NCI-H1417 (cell line): ENCODE results near the gene COL18A1.
"Not testable (repeated sequence)": the region's sequence is repeated elsewhere in the genome, so short reads cannot be mapped to it uniquely, and the experiment has no call there.

Source experiments
- DNase-seq, 3 experiments: peaks; one replicate each; lab custom pipeline; 2025; lab: John Stamatoyannopoulos, UW

Gene COL18A1

DNA sequence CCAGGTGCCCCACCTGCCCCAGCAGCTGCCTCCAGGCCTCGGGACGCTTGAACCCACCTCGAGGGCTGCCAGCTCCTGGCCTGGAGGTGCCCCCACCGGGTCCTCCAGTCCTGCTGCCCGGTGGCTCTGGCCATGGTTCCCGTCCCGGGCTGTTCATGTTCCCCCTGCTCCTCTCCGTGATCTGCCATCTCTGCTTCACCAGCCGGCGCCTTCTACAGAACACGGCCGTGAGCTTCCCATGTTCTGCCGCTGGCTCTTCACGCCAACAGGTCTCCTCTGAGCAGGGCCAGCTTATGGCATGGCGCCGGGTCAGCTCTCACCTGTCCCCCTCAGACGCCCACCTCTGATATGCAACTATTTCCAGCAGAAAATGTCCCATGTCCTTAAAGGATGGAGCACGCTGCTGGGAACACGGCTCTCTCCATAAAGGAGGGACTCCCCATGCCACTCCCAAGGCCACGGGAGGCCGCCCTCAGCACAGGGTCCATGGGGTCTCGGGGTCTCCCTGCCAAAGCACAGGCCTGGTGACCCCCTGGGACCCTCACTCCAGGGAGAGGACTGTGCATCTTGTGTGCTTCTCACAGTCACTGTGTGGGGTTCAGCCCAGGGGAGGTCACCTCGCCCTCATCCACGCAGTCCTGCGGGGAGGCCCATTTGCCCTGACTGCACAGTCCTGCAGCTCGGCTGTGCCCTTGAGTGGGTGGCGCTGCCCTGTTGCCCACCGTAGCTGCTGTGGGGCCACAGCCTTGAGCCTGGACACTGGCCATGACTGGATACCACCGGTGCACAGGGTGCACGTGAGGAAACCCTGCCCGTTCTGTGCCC, 36.7 kb downstream of the COL18A1 start:
- DNase-seq, result no peak

DNA sequence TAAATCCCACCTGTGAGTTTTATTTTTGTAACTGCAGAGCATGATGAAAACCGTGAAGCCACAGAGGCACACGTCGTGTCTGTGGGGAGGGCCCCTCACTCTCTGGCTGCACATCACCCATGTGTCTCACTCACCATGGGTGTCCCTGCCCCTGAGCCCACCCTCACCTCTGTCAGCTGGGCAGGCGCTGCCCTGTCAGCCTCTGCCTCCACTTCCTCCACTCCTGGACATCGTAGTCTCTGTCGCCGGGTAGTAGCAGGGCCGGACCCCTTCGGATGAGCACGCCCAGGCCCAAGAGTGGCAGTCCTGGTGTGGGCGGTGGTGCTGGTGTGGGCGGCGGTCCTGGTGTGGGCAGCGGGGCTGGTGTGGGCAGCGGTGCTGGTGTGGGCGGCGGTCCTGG, 37.3 kb downstream of the COL18A1 start:
- DNase-seq, result no peak

DNA sequence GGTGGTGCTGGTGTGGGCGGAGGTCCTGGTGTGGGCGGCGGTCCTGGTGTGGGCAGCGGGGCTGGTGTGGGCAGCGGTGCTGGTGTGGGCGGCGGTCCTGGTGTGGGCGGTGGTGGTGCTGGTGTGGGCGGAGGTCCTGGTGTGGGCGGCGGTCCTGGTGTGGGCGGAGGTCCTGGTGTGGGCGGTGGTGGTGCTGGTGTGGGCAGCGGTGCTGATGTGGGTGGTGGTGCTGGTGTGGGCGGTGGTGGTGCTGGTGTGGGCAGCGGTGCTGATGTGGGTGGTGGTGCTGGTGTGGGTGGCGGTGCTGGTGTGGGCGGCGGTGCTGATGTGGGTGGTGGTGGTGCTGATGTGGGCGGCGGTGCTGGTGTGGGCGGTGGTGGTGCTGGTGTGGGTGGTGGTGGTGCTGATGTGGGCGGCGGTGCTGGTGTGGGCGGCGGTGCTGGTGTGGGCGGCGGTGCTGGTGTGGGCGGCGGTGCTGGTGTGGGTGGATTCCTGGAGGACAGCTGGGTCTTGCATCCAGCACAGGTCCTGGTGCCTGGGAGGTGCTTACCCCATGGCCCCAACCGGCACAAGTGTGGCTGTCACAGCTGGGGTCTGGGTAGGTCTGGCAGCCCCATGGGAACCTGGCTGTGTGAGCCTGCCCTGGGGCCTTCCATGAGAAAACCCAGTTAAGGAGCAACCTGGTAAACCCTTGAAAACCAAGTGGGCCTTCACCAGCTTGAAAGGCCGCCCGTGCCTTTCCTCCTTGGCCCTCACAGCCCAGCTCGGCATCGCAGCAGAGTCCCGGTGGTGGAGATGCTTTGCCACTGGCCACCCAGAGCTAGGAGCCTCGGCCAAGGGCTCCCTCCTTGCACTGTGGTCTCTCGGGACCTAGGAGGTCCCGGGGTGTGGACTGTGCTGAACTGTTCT, 38.0 kb downstream of the COL18A1 start:
- DNase-seq, result not testable (repeated sequence)

DNA sequence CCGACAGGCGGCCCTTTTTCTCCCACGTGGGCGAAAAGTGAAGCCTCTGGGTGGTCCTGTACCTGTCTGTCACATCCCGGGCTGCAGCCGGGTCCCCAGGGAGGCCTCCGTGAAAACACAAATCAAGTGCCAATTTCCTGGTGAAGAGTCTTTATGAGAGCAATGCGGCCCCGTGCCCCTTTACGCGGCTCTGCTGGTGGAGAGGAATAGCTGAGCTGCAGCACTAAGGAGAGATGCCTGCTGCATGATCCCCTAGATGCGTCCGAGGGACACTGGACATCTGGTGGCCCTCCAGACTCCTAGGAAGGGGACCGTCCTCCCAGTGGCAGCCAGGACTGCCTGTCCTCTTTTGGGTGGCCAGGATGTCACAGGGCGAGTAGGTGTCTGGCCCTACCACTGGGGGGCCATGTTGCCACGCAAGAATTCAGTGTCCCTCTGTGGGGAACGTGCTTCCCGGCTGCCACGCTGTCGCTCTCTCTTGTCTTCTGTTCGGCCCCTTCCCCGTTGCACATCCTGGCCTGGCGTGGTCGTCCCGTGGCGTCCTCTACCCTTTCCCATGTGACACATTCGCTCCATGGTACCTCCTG, 38.7 kb downstream of the COL18A1 start:
- DNase-seq, result peak in 2 of 3 experiments; percentile 14 to 57

DNA sequence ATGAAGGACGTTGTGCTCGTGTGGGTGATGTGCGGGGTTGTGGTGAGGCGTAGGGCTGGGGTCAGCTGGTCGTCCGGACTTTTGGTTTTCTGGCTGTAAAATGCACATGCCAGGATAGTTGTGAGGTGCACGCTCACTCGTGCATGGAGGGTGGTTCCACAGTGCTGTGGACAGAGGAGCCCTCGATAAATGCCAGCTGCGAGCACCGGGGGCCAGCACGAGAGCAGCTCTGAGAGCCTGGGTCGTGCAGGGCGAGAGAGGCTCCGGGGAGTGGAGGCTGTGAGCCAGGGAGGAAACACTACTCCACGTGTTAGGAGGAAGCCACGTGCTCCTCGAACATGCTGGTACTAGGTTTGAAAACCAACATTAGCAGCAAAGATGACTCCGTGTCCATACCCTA, 39.4 kb downstream of the COL18A1 start:
- no peak for DNase-seq

DNA sequence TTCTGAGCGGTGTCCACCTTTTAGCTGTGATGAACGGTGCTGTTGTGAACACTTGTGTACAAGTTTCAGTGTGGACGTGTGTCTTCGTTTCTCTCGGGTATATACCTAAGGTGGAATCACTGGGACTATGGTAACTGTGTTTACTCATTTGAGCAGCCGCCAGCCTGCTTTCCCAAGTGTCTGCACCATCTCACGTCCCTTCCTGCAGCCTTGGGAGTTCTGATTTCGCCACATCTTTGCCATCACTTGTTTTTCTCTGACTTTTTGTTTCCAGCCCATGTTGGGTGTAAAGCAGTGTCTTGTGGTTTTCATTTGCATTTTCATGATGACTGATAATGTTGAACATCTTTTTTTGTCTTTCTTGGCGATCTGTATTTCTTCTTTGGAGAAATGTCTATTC, 40.4 kb downstream of the COL18A1 start:
- DNase-seq, result no peak

DNA sequence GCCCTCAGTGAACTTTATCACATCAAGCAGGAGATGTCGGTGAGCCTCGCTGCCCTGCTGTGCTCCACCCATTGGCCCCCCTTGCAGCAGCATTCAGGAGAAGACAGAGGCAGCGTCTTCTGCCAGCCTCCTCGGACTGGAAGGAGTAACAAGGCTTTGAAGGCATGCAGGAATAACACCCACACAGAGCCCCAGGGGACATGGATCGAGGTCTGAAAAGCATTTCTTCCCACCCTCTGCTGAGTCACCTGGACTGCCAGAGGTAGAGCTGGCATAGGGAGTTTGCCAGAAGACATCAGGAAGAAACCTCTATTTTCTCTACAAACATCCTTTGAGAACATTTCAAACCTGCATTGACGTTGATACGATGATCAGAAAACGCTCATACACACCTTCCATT, 42.9 kb downstream of the COL18A1 start:
- no peak for DNase-seq

DNA sequence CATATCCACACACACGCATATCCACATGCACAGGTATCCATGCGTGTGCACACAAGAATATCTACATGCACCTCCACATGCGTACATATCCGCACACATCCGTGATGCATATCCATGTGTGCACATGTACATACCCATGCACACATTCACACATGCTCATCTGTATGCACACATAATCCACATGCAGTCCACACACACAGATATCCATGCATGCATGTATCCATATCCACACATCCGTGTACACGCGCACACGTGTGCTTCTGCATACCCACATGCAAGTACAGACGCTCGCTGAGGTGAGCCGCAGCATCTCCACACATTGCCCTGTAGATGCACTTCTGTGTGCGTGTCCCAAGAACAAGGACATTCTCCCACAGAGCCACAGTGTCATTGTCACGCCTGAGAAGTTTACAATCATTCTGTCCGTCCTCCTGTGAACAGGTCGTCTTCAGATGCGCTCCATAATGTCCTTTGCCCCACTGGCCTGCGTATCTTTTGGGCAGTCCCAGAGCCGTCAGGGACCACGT, 43.4 kb downstream of the COL18A1 start:
- DNase-seq, result no peak

DNA sequence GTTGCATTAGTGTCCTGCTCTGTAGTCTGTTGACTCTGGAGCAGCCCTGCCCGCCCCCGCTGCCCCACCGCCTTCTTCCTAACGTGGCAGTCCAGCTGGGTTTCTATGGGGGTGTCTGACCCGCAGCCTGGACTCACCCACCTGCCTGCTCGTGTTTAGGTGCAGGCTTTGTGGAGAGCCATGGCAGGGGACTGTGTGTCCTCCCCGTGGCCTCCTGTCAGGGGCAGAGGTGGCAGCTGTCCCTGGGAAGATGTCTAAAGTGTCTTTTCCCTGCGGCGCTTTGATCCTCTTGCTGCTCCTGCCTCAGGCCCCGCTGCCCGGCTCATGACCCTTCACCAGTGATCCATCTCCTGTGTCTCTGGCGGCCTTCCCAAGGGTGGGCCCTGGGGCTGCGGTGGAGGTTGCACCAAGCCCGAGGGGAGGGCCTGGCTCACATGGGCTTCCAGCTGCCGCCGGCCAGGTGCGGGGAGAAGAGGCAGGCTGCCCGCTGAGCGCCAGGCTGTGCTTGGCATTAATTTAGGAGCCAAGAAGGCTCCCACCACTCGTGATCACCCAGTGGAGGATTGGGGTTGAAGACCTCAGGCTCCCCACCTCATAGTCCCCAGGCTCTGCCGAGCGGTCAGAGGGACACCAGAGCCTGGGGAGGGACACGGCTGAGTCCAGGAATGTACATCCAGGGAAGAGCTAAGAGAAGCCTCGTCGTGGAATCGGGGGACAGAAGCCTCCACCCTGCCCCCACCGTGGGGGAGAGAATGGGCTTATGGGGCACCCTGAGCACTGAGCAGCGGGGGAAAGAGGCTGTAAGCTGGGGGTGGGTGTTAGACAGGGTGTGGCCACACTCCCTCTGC, 44.1 kb downstream of the COL18A1 start:
- DNase-seq, result peak in 2 of 3 experiments; percentile 33 to 72

DNA sequence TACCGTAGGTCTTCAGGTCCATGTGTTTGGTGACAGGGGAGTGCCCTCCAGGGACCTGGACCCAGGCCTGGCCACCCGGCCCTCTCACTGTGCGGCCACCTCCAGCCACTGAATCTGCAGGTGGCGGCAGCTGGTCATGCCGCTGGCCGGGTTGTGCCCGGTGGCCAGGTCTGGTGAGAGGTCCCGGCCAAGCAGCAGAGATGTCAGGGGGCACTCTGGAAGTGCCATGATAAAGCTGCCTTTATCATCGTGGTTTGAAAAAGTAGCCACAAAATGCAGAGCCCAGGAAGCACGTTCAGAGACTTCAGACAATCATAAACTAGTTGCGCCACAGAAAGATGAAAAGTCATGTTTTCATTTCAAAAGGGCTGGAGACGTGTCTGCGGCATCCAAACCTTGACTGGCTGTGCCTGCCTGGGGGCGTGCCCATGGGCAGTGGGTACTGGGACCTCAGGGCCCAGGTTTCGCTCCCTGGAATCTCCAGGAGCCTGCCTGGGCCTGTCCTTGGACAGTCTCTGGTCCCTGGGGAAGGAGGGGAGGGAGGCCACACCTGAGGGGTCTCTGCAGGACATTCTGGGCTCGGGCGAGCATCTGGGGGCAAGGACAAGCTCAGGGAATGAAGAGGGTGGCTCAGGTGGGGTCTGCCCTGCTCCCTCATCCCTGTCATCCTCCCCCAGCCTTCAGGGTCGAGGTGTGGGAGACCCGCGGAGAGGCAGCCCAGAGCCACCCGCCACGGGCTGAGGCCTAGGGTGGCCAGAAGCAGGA, 44.9 kb downstream of the COL18A1 start:
- DNase-seq, result no peak

DNA sequence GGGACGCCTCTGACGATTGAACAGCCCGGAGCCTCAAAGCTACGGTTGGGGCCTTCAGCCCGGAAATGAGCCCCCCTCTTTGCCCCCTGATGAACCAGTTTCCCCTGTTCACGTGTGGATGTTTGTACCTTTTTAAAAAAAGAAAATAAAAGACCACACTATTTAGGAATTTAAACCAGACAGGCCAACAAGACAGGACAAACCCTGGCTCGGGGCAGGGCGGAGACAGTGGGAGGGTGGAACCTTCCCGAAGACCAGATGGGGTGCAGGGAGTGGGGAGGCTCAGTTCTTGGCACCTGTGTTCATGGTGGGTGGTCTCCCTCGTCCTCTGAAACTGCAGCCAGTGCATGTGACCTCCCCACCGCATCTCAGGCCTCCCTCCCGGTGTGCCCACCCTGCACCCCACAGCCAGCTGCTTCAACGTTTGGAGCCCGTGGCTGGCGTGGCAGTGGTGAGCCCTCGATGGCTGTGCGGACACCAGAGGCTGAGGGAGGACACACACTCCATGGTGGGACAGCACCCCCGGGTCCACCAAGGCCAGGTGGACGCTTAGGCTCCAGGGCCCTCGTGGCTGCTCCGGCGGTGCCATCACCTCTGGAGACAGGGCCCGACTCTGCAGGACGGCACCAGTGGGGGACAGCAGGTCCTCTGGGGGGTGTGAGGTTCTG, 45.6 kb downstream of the COL18A1 start:
- DNase-seq, result no peak

DNA sequence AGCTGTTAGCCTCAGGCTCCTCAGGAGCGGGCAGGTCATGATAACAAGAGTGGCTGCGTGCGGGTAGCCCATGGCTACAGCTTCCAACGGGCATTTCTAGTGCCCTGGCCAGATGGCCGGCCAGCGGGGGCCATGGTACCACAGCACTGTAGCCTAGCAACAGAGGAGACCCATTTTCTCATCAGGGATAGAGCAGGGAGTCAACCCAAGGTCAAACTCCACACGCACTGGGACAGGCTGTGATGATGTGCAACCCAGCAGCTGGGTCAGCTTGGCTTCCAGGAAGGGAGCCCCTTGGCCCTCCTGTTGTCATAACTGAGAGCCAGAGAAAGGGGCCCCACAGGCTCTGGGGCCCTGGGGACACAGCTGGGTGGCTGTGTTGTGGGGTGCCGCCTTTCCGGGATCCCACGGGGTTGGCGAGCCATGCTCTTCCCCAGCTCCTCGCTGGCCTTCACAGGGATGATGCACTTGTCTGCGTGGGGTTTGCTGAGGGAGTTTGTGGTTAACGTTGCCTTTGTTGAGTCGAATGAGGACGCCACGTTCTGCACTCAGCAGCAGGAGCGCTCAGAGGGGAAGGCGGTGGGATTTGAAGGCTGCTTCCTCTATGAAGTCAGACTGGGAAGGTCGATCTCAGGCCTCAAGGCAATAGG, 46.3 kb downstream of the COL18A1 start:
- DNase-seq, result peak in 2 of 3 experiments; percentile 18 to 47

DNA sequence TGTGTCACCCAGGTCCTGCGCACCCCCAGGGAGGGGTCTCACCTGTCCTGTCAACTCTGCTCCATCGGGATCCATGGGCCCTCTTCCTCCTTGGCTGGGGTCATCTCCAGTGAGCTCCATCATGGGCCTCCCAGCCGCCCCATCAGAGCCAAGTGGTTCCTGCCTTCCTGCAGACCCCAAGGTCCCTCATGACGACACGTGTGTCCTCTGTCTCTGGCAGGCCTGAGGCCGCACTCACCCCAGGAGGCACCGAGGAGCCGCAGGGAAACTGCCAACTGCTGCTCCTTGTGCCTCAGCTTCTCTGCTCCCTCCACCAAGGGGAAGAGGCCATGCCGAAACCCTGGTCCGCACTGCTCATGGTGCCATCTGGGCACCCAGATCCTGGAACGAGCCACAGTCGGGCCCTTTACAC, 46.8 kb downstream of the COL18A1 start:
- no peak for DNase-seq

DNA sequence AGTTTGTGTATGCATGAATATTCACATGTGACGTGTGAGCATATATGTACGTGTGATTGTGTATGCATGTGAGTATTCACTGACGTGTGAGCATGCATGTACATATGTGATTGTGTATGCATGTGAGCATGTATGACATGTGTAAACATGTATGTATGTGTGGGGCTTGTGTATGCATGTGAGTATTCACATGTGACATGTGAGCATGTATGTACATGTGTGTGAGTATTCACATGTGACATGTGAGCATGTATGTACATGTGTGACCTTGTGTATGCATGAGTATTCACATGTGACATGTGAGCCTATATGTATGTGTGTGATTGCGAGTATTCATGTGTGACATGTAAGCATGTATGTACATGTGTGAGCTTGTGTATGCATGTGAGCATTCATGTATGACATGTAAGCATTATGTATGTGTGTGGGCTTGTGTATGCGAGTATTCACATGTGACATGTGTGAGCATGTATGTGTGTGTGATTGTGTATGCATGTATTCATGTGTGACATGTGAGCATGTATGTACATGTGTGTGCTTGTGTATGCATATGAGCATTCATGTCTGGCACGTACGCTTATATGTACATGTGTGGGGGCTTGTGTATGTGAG, 47.8 kb downstream of the COL18A1 start:
- no peak for DNase-seq

DNA sequence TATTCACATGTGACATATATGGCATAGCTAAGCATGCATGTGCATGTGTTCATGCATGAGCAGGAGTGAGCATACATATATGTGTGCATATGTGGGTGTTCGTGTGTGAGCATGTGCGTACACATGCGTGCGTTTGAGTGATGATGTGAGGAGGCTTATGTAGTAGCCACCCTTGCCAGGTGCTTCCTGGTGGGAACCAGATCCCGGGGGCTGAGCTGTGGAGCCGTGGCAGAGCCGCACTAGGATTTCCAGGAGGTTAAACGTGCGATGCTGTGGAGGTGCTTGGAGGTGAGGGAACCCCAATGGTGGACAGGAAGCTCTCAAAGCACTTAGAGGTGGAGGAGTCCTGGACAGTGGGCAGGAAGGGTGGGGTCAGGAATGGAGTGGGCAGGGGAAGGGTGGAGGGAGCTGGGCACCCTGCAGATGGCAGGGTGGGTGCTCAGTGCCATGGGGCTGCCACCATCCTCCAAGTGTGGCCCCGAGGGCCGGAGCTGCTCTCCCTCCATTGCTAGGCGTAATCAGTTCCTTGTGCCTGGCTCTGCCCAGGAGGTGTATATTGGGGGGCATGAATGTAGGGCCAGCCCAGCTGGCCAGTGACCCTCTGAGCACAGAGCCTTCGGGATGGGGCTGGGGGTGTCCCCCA, 48.5 kb downstream of the COL18A1 start:
- no peak for DNase-seq

DNA sequence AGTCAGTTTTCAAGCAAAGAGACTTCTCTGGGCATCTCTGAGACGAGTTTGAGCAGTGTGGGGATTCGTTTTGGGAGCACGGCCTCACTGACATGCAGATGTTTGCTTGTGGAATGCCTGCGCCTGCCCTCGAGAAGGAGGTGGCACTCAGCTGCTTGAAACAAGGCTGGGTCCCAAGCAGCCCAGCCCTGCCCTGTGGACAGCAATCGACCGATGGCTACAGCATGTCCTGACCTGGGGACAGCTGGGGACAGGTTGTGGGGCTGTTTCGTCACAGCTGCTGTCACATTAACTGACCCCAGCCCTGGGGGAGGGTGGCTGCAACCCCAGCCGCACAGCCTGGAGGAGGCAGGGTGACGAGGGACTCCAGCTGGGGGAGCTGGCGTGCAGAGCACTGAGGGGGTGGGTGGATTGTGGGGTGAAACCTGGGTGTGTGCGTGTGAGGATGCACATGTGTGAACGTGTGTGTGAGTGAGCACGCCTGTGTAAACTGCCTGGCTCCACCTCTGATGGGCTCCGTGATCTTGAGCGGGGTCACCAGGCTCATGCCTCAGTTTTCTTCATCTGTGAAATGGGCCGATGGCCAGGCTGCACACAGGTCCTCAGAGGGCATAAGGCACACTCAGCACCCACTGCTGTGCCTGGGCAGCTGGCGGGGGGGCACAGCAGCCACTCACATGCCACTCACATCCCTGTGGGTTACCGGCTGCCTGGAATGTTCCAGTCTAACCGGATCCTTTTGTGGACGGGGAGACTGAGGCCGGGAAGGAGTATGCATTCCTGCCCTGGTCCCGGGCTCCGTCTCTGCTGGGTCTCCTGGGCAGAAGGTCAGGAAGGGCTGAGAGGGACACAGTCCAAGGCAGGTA, 49.3 kb downstream of the COL18A1 start:
- DNase-seq, result no peak

DNA sequence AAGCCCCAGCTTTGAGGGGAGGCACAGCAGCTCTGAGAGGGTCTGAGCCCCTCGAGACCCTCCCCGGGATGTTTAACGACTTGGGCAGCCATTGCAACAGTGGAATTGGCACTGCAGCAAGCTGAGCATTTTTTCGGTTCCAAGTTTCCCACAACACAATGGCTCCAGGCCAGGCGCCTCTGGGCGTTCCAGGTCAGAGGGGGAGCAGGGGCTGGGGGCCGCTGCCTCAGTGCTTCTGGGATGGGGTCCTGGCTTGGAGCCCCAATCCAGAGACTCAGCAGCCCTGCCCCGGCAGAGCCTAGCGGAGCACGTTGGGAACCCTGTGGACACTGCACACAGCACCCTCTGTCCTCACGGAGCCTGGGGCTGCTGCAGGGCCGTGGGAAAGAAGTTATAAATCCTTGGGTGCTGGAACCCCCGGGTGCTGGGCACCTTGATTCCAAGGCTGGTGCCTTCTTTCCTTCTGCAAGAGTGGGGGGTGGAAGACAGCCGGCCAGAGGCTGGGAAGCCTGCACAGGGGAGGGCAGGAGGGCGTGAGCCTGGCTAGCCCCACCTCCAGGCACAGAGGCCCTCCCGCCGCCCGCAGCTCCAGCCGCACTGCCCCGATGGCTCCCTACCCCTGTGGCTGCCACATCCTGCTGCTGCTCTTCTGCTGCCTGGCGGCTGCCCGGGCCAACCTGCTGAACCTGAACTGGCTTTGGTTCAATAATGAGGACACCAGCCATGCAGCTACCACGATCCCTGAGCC, 50.1 kb downstream of the COL18A1 start:
- DNase-seq, result peak in 2 of 3 experiments; percentile 65 to 72
